HepG2 (cell line): ENCODE results near the gene USP30. TPM values are rescaled to one million over a fixed set of nuclear protein-coding genes. Genes with fewer than 3 reads are reported as not detected.
A peak's percentile ranks its signal among the peaks of the same experiment; 100 is the strongest.

Experiments used
- ATF3 ChIP-seq: sonication (generic); formaldehyde crosslinking; IDR thresholded peaks from 2 replicates; pipeline ENCODE4 v1.4.0; 2020; ENCODE audit warnings: missing genetic modification reagents
- ETV6 ChIP-seq: sonication (generic); formaldehyde crosslinking; conservative IDR thresholded peaks from 2 replicates; pipeline ENCODE4 v1.4.0; 2020; ENCODE audit warnings: missing genetic modification reagents
- HDAC6 ChIP-seq: fragments of 200-600 bp; sonication (generic); IDR thresholded peaks from 2 replicates; pipeline ENCODE4 v1.7.0; 2017; ENCODE audit warnings: mild to moderate bottlenecking, antibody characterized with exemption, low read length, low read depth
- NPAS2 ChIP-seq: sonication (generic); formaldehyde crosslinking; IDR thresholded peaks from 2 replicates; pipeline ENCODE4 v1.8.0; 2022; ENCODE audit warnings: mild to moderate bottlenecking, missing genetic modification reagents, borderline replicate concordance
- SATB2 ChIP-seq: sonication (generic); formaldehyde crosslinking; IDR thresholded peaks from 2 replicates; pipeline ENCODE4 v1.5.0; 2020; ENCODE audit warnings: missing genetic modification reagents
- SIX1 ChIP-seq: sonication (generic); formaldehyde crosslinking; IDR thresholded peaks from 2 replicates; pipeline ENCODE4 v1.4.0; 2020; ENCODE audit warnings: missing genetic modification reagents, borderline replicate concordance
- SMAD3 ChIP-seq: sonication (generic); formaldehyde crosslinking; IDR thresholded peaks from 2 replicates; pipeline ENCODE4 v1.4.0; 2020; ENCODE audit warnings: missing genetic modification reagents
- STAT6 ChIP-seq: sonication (generic); formaldehyde crosslinking; IDR thresholded peaks from 2 replicates; pipeline ENCODE4 v1.4.0; 2020; ENCODE audit warnings: missing genetic modification reagents, mild to moderate bottlenecking, borderline replicate concordance
- U2AF1 ChIP-seq: fragments of 200-400 bp; formaldehyde crosslinking; optimal IDR thresholded peaks from 2 replicates; pipeline ENCODE3; 2017; ENCODE audit warnings: mild to moderate bottlenecking, low read depth, low read length
- ZFAT ChIP-seq: sonication (generic); formaldehyde crosslinking; conservative IDR thresholded peaks from 2 replicates; pipeline ENCODE4 v1.8.1; 2023; ENCODE audit warnings: missing genetic modification reagents, inconsistent platforms
- ZMYM4 ChIP-seq: sonication (generic); formaldehyde crosslinking; IDR thresholded peaks from 2 replicates; pipeline ENCODE4 v1.8.1; 2023; ENCODE audit warnings: mild to moderate bottlenecking, missing genetic modification reagents
- ZNF160 ChIP-seq: sonication (generic); formaldehyde crosslinking; IDR thresholded peaks from 2 replicates; pipeline ENCODE4 v1.8.0; 2022; ENCODE audit warnings: mild to moderate bottlenecking, inconsistent platforms, missing genetic modification reagents
- ZNF460 ChIP-seq: sonication (generic); formaldehyde crosslinking; IDR thresholded peaks from 2 replicates; pipeline ENCODE4 v1.5.1; 2020; ENCODE audit warnings: missing genetic modification reagents, mild to moderate bottlenecking, borderline replicate concordance
- polyA plus RNA-seq, 8 experiments: library from polyadenylated mRNA; depleted of rRNA in 3 of 8; stranded (reverse) in 7 of 8; unstranded in 1 of 8; fragments of >200 nt; fragmentation: Illumina TruSeq in 4 of 8; extraction: Trizol in 4 of 8; gene quantifications; 2 replicates each; pipeline versions ENCODE4 v1.2.1 to v1.2.3, GENCODE V29; 2011 to 2016; ENCODE audit warnings: low read depth in 4 of 8, missing spikeins in 1 of 8, mixed read lengths in 1 of 8; ENCODE audit not compliant: insufficient read depth in 1 of 8
- total RNA-seq, 5 experiments: library from RNA; depleted of rRNA; stranded (reverse); fragments of >200 nt; fragmentation: Illumina TruSeq; extraction: Trizol; gene quantifications; 2 replicates each; pipeline ENCODE4 v1.2.3, GENCODE V29; 2016; ENCODE audit warnings: low read depth in 1 of 5
- TF ChIP-seq, protein P1 (sequence below): sonication (generic); formaldehyde crosslinking; IDR thresholded peaks from 2 replicates; pipeline ENCODE4 v1.5.0; 2020; ENCODE audit warnings: mild to moderate bottlenecking, missing genetic modification reagents
- TF ChIP-seq, protein P2 (sequence below): sonication (generic); formaldehyde crosslinking; IDR thresholded peaks from 2 replicates; pipeline ENCODE4 v1.4.0; 2020; ENCODE audit warnings: missing genetic modification reagents

USP30 gene
- total and polyA plus RNA-seq, 2 of the 13 experiments (the other 11 are each of a cell fraction or from before 2014, with no cell fraction given): 11.2 to 20.8 TPM

DNA sequence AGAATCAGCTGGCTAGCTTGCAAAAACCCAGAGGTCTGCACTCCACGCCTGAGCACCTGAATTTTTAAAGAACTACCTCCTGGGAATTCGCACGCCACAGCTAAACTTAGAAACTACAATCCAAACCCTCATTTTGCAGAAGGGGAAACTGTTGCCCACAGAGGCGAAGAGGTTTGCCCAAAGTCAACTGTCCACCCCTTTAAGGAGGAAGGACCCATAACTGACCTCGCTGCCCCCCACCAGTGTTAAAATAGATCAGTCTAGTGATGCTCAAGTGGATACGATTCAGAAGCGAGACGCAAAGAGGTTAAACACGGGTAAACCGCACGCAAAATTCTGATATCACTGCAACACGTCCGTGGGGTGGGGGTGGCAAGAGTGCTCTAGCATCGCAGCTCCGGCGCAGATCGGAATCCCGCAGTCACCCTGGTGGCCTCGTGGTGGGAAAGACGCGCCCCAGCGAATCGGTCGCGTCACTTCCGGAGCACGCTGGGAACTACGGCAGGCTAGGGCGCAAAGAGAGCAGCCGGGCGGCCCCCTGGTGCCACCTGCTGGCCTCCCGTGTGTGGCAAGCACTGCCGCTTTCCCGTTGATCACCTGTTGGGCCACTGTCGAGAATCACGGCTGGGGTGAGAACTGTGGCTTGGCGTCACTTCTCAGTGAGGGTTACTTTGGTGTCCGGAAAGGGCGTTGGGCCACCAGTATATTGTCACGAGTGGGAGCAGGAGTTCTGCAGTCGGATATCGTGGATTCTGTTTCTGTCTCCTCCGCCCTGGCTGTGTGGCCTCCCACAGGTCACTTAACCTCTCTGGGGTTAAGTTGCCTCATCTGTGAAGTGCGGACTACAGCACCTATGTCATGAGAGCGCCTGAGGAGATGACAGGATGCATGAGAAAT, 40.9 kb downstream of the USP30 start, which contains the start of gene ALKBH2 (continued):
- peak; percentile 83 for TF ChIP-seq U2AF1
- TF ChIP-seq ZNF160 (CRISPR knock-in tag): peak; percentile 94; the same call in 1 of the 2 replicates
- TF ChIP-seq STAT6 (CRISPR knock-in tag): peak; percentile 91; the same call in 1 of the 2 replicates
- TF ChIP-seq ETV6: peak; percentile 57; the same call in 1 of the 2 replicates
- TF ChIP-seq ZFAT (CRISPR knock-in tag): no peak
- TF ChIP-seq, protein P1, sequence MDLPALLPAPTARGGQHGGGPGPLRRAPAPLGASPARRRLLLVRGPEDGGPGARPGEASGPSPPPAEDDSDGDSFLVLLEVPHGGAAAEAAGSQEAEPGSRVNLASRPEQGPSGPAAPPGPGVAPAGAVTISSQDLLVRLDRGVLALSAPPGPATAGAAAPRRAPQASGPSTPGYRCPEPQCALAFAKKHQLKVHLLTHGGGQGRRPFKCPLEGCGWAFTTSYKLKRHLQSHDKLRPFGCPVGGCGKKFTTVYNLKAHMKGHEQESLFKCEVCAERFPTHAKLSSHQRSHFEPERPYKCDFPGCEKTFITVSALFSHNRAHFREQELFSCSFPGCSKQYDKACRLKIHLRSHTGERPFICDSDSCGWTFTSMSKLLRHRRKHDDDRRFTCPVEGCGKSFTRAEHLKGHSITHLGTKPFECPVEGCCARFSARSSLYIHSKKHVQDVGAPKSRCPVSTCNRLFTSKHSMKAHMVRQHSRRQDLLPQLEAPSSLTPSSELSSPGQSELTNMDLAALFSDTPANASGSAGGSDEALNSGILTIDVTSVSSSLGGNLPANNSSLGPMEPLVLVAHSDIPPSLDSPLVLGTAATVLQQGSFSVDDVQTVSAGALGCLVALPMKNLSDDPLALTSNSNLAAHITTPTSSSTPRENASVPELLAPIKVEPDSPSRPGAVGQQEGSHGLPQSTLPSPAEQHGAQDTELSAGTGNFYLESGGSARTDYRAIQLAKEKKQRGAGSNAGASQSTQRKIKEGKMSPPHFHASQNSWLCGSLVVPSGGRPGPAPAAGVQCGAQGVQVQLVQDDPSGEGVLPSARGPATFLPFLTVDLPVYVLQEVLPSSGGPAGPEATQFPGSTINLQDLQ (CRISPR knock-in tag): peak; percentile 61; the same call in 1 of the 2 replicates
- TF ChIP-seq ATF3 (CRISPR knock-in tag): peak; percentile 69
- TF ChIP-seq SATB2: no peak
- peak; percentile 25; the same call in 1 of the 2 replicates for TF ChIP-seq SIX1 (CRISPR knock-in tag)
- peak; percentile 83 for TF ChIP-seq SMAD3 (CRISPR knock-in tag)
- TF ChIP-seq ZNF460: no peak
- no peak for TF ChIP-seq HDAC6
- TF ChIP-seq NPAS2 (CRISPR knock-in tag): no peak
- TF ChIP-seq ZMYM4 (CRISPR knock-in tag): peak; percentile 98
- TF ChIP-seq, protein P2, sequence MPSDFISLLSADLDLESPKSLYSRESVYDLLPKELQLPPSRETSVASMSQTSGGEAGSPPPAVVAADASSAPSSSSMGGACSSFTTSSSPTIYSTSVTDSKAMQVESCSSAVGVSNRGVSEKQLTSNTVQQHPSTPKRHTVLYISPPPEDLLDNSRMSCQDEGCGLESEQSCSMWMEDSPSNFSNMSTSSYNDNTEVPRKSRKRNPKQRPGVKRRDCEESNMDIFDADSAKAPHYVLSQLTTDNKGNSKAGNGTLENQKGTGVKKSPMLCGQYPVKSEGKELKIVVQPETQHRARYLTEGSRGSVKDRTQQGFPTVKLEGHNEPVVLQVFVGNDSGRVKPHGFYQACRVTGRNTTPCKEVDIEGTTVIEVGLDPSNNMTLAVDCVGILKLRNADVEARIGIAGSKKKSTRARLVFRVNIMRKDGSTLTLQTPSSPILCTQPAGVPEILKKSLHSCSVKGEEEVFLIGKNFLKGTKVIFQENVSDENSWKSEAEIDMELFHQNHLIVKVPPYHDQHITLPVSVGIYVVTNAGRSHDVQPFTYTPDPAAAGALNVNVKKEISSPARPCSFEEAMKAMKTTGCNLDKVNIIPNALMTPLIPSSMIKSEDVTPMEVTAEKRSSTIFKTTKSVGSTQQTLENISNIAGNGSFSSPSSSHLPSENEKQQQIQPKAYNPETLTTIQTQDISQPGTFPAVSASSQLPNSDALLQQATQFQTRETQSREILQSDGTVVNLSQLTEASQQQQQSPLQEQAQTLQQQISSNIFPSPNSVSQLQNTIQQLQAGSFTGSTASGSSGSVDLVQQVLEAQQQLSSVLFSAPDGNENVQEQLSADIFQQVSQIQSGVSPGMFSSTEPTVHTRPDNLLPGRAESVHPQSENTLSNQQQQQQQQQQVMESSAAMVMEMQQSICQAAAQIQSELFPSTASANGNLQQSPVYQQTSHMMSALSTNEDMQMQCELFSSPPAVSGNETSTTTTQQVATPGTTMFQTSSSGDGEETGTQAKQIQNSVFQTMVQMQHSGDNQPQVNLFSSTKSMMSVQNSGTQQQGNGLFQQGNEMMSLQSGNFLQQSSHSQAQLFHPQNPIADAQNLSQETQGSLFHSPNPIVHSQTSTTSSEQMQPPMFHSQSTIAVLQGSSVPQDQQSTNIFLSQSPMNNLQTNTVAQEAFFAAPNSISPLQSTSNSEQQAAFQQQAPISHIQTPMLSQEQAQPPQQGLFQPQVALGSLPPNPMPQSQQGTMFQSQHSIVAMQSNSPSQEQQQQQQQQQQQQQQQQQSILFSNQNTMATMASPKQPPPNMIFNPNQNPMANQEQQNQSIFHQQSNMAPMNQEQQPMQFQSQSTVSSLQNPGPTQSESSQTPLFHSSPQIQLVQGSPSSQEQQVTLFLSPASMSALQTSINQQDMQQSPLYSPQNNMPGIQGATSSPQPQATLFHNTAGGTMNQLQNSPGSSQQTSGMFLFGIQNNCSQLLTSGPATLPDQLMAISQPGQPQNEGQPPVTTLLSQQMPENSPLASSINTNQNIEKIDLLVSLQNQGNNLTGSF: peak; percentile 74; the same call in 1 of the 2 replicates
